ENCODE results near the gene WNT9A.

WNT9A gene

GRCh38 chr1:227893949-227894721 lies 53.6 kb downstream of the WNT9A start:
- H3K4me1 ChIP-seq (ENCODE audit: control insufficient read depth, insufficient read depth, low read length) = no peaks in the 10 kb centered on the region
- no peaks in the 10 kb centered on the region for H3K9me3 ChIP-seq (ENCODE audit: control insufficient read depth, insufficient read depth, low read length)
- no peaks in the 10 kb centered on the region for H3K27me3 ChIP-seq (ENCODE audit: control insufficient read depth, insufficient read depth, low read length)
- H3K4me3 ChIP-seq (ENCODE audit: low read depth, low read length) = no peak overlapping the region
- H3K9ac ChIP-seq (ENCODE audit: low read depth, low read length) = no peak overlapping the region
- no peaks in the 10 kb centered on the region for H3K36me3 ChIP-seq (ENCODE audit: control insufficient read depth, insufficient read depth, low read length)

GRCh38 chr1:227893300-227893948 lies 54.3 kb downstream of the WNT9A start:
- no peaks in the 10 kb centered on the region for H3K9me3 ChIP-seq (ENCODE audit: control insufficient read depth, insufficient read depth, low read length)
- H3K4me3 ChIP-seq (ENCODE audit: low read depth, low read length) = no peak overlapping the region
- H3K4me1 ChIP-seq (ENCODE audit: control insufficient read depth, insufficient read depth, low read length) = no peaks in the 10 kb centered on the region
- no peaks in the 10 kb centered on the region for H3K27me3 ChIP-seq (ENCODE audit: control insufficient read depth, insufficient read depth, low read length)
- H3K36me3 ChIP-seq (ENCODE audit: control insufficient read depth, insufficient read depth, low read length) = no peaks in the 10 kb centered on the region
- no peak overlapping the region for H3K9ac ChIP-seq (ENCODE audit: low read depth, low read length)

GRCh38 chr1:227892489-227893299 lies 55.0 kb downstream of the WNT9A start:
- no peaks in the 10 kb centered on the region for H3K9me3 ChIP-seq (ENCODE audit: control insufficient read depth, insufficient read depth, low read length)
- H3K36me3 ChIP-seq (ENCODE audit: control insufficient read depth, insufficient read depth, low read length) = no peaks in the 10 kb centered on the region
- no peak overlapping the region for H3K4me3 ChIP-seq (ENCODE audit: low read depth, low read length)
- H3K4me1 ChIP-seq (ENCODE audit: control insufficient read depth, insufficient read depth, low read length) = no peaks in the 10 kb centered on the region
- no peak overlapping the region for H3K9ac ChIP-seq (ENCODE audit: low read depth, low read length)
- no peaks in the 10 kb centered on the region for H3K27me3 ChIP-seq (ENCODE audit: control insufficient read depth, insufficient read depth, low read length)

GRCh38 chr1:227891955-227892488 lies 55.7 kb downstream of the WNT9A start:
- H3K9ac ChIP-seq (ENCODE audit: low read depth, low read length) = no peak overlapping the region
- H3K4me1 ChIP-seq (ENCODE audit: control insufficient read depth, insufficient read depth, low read length) = no peaks in the 10 kb centered on the region
- H3K36me3 ChIP-seq (ENCODE audit: control insufficient read depth, insufficient read depth, low read length) = no peaks in the 10 kb centered on the region
- H3K9me3 ChIP-seq (ENCODE audit: control insufficient read depth, insufficient read depth, low read length) = no peaks in the 10 kb centered on the region
- no peaks in the 10 kb centered on the region for H3K27me3 ChIP-seq (ENCODE audit: control insufficient read depth, insufficient read depth, low read length)
- no peak overlapping the region for H3K4me3 ChIP-seq (ENCODE audit: low read depth, low read length)

- Histone ChIP-seq H3K27me3 (ENCODE audit: control insufficient read depth, insufficient read depth, low read length) (no peaks in the 10 kb centered on the region), H3K4me3 (ENCODE audit: low read depth, low read length) (no peak overlapping the region), H3K9ac (ENCODE audit: low read depth, low read length) (no peak overlapping the region), H3K4me1 (ENCODE audit: control insufficient read depth, insufficient read depth, low read length) (no peaks in the 10 kb centered on the region), H3K36me3 (ENCODE audit: control insufficient read depth, insufficient read depth, low read length) (no peaks in the 10 kb centered on the region), H3K9me3 (ENCODE audit: control insufficient read depth, insufficient read depth, low read length) (no peaks in the 10 kb centered on the region)
Observed at GRCh38 chr1:227891223-227891954, 56.3 kb downstream of the WNT9A start.

- Histone ChIP-seq H3K27me3 (ENCODE audit: control insufficient read depth, insufficient read depth, low read length) (no peaks in the 10 kb centered on the region), H3K4me3 (ENCODE audit: low read depth, low read length) (no peak overlapping the region), H3K9me3 (ENCODE audit: control insufficient read depth, insufficient read depth, low read length) (no peaks in the 10 kb centered on the region), H3K4me1 (ENCODE audit: control insufficient read depth, insufficient read depth, low read length) (no peaks in the 10 kb centered on the region), H3K36me3 (ENCODE audit: control insufficient read depth, insufficient read depth, low read length) (no peaks in the 10 kb centered on the region), H3K9ac (ENCODE audit: low read depth, low read length) (no peak overlapping the region)
Observed at GRCh38 chr1:227890451-227891222, 57.1 kb downstream of the WNT9A start.

GRCh38 chr1:227889863-227890405 lies 57.8 kb downstream of the WNT9A start:
- no peak overlapping the region for H3K4me3 ChIP-seq (ENCODE audit: low read depth, low read length)
- no peaks in the 10 kb centered on the region for H3K9me3 ChIP-seq (ENCODE audit: control insufficient read depth, insufficient read depth, low read length)
- H3K9ac ChIP-seq (ENCODE audit: low read depth, low read length) = no peak overlapping the region
- no peaks in the 10 kb centered on the region for H3K36me3 ChIP-seq (ENCODE audit: control insufficient read depth, insufficient read depth, low read length)
- H3K27me3 ChIP-seq (ENCODE audit: control insufficient read depth, insufficient read depth, low read length) = no peaks in the 10 kb centered on the region
- no peaks in the 10 kb centered on the region for H3K4me1 ChIP-seq (ENCODE audit: control insufficient read depth, insufficient read depth, low read length)

- Histone ChIP-seq H3K36me3 (ENCODE audit: control insufficient read depth, insufficient read depth, low read length) (no peaks in the 10 kb centered on the region), H3K27me3 (ENCODE audit: control insufficient read depth, insufficient read depth, low read length) (no peaks in the 10 kb centered on the region), H3K9ac (ENCODE audit: low read depth, low read length) (no peak overlapping the region), H3K4me1 (ENCODE audit: control insufficient read depth, insufficient read depth, low read length) (no peaks in the 10 kb centered on the region), H3K4me3 (ENCODE audit: low read depth, low read length) (no peak overlapping the region), H3K9me3 (ENCODE audit: control insufficient read depth, insufficient read depth, low read length) (no peaks in the 10 kb centered on the region)
Observed at GRCh38 chr1:227889047-227889862, 58.5 kb downstream of the WNT9A start.

GRCh38 chr1:227888404-227889046 lies 59.2 kb downstream of the WNT9A start:
- Histone ChIP-seq H3K9ac (ENCODE audit: low read depth, low read length) (no peak overlapping the region), H3K27me3 (ENCODE audit: control insufficient read depth, insufficient read depth, low read length) (no peaks in the 10 kb centered on the region), H3K4me1 (ENCODE audit: control insufficient read depth, insufficient read depth, low read length) (no peaks in the 10 kb centered on the region), H3K9me3 (ENCODE audit: control insufficient read depth, insufficient read depth, low read length) (no peaks in the 10 kb centered on the region), H3K4me3 (ENCODE audit: low read depth, low read length) (no peak overlapping the region), H3K36me3 (ENCODE audit: control insufficient read depth, insufficient read depth, low read length) (no peaks in the 10 kb centered on the region)
